H9 (cell line): ENCODE data around the gene GABRR3. TPM values are rescaled to one million over a fixed set of nuclear protein-coding genes. Genes with fewer than 3 reads are reported as not detected.

Experiments used
- DNase-seq: peaks from one replicate; pipeline ENCODE4 v3.0.0-alpha.2; 2017
- H2AFZ ChIP-seq: one replicate; pipeline ENCODE4 v1.6.1; 2013; ENCODE audit warnings: mild to moderate bottlenecking, low read length, control low read depth, moderate library complexity
- H2AK5ac ChIP-seq: 2 replicates; pipeline ENCODE4 v1.6.1; 2013; ENCODE audit warnings: low read length, control low read depth, mixed read lengths; ENCODE audit not compliant: insufficient read length
- H2BK120ac ChIP-seq: one replicate; pipeline ENCODE4 v1.6.1; 2013; ENCODE audit warnings: low read depth, mild to moderate bottlenecking, low read length, control low read depth, inconsistent platforms; ENCODE audit not compliant: poor library complexity, severe bottlenecking
- H2BK12ac ChIP-seq: 2 replicates; pipeline ENCODE4 v1.6.1; 2013; ENCODE audit warnings: low read length, control low read depth, mixed read lengths, low read depth; ENCODE audit not compliant: insufficient read length
- H2BK15ac ChIP-seq: 2 replicates; pipeline ENCODE4 v1.6.1; 2013; ENCODE audit warnings: low read depth, low read length, control low read depth
- H2BK20ac ChIP-seq: one replicate; pipeline ENCODE4 v1.6.1; 2013; ENCODE audit warnings: low read depth, mild to moderate bottlenecking, low read length, control low read depth, inconsistent platforms; ENCODE audit not compliant: poor library complexity, severe bottlenecking
- H2BK5ac ChIP-seq: 2 replicates; pipeline ENCODE4 v1.6.1; 2013; ENCODE audit warnings: low read length, control low read depth, mixed read lengths; ENCODE audit not compliant: insufficient read length
- H3K14ac ChIP-seq: 2 replicates; pipeline ENCODE4 v1.6.1; 2013; ENCODE audit warnings: low read length, control low read depth; ENCODE audit not compliant: insufficient read depth
- H3K18ac ChIP-seq: 2 replicates; pipeline ENCODE4 v1.6.1; 2013; ENCODE audit warnings: low read depth, mild to moderate bottlenecking, mixed read lengths, low read length, control low read depth; ENCODE audit not compliant: insufficient read length
- H3K23ac ChIP-seq: 2 replicates; pipeline ENCODE4 v1.6.1; 2013; ENCODE audit warnings: low read length, control low read depth, mixed read lengths, low read depth; ENCODE audit not compliant: insufficient read length
- H3K23me2 ChIP-seq: 2 replicates; pipeline ENCODE4 v1.6.1; 2013; ENCODE audit warnings: low read depth, mild to moderate bottlenecking, mixed read lengths, low read length, control low read depth; ENCODE audit not compliant: insufficient read length, poor library complexity, severe bottlenecking
- H3K27ac ChIP-seq: 2 replicates; pipeline ENCODE4 v1.5.1; 2013; ENCODE audit warnings: low read length, control low read depth, mixed read lengths, low read depth; ENCODE audit not compliant: insufficient read length
- H3K27me3 ChIP-seq: 2 replicates; pipeline ENCODE4 v1.6.1; 2013; ENCODE audit warnings: low read length, control low read depth, inconsistent platforms; ENCODE audit not compliant: insufficient read depth
- H3K4ac ChIP-seq: 2 replicates; pipeline ENCODE4 v1.6.1; 2013; ENCODE audit warnings: low read depth, mild to moderate bottlenecking, control low read depth, inconsistent platforms, low read length, moderate library complexity
- H3K4me1 ChIP-seq: 2 replicates; pipeline ENCODE4 v1.6.1; 2013; ENCODE audit warnings: low read length, control low read depth, inconsistent platforms; ENCODE audit not compliant: insufficient read depth
- H3K4me2 ChIP-seq: 2 replicates; pipeline ENCODE4 v1.6.1; 2013; ENCODE audit warnings: low read length, control low read depth, mixed read lengths; ENCODE audit not compliant: insufficient read length, insufficient read depth
- H3K56ac ChIP-seq: 2 replicates; pipeline ENCODE4 v1.6.1; 2013; ENCODE audit warnings: low read depth, mild to moderate bottlenecking, mixed read lengths, low read length, control low read depth; ENCODE audit not compliant: insufficient read length
- H3K79me1 ChIP-seq: 2 replicates; pipeline ENCODE4 v1.6.1; 2013; ENCODE audit warnings: low read depth, mild to moderate bottlenecking, moderate library complexity, low read length, control low read depth, inconsistent platforms; ENCODE audit not compliant: insufficient read depth, poor library complexity, severe bottlenecking
- H3K79me2 ChIP-seq: 2 replicates; pipeline ENCODE4 v1.6.1; 2013; ENCODE audit warnings: low read length, control low read depth, inconsistent platforms; ENCODE audit not compliant: insufficient read depth
- H3K9ac ChIP-seq: 2 replicates; pipeline ENCODE4 v1.6.1; 2013; ENCODE audit warnings: low read length, control low read depth, mixed read lengths; ENCODE audit not compliant: insufficient read length; ENCODE audit errors: extremely low read depth
- H3K9me3 ChIP-seq: one replicate; pipeline ENCODE4 v1.6.1; 2013; ENCODE audit warnings: low read depth, low read length, inconsistent platforms; ENCODE audit not compliant: control insufficient read depth
- H3T11ph ChIP-seq: one replicate; pipeline ENCODE4 v1.6.1; 2013; ENCODE audit warnings: mild to moderate bottlenecking, low read length, control low read depth, inconsistent platforms
- H4K20me1 ChIP-seq: one replicate; pipeline ENCODE4 v1.6.1; 2013; ENCODE audit not compliant: control insufficient read depth, insufficient read length, insufficient read depth
- H4K5ac ChIP-seq: 2 replicates; pipeline ENCODE4 v1.6.1; 2013; ENCODE audit warnings: low read depth, mild to moderate bottlenecking, mixed read lengths, low read length, control low read depth; ENCODE audit not compliant: insufficient read length
- H4K8ac ChIP-seq: replicated peaks from 2 replicates; pipeline ENCODE4 v1.6.1; 2013; ENCODE audit warnings: low read length, control low read depth, mixed read lengths, low read depth; ENCODE audit not compliant: insufficient read length
- H4K91ac ChIP-seq: 2 replicates; pipeline ENCODE4 v1.6.1; 2013; ENCODE audit warnings: low read depth, mild to moderate bottlenecking, moderate library complexity, mixed read lengths, low read length, control low read depth; ENCODE audit not compliant: insufficient read length
- H3K27ac Mint-ChIP-seq, 3 experiments: 2 replicates in 2 of 3; 3 replicates in 1 of 3; pipeline ENCODE4 v1.8.0; 2020 to 2021; ENCODE audit warnings: mixed read lengths in 3 of 3, mild to moderate bottlenecking in 1 of 3, moderate library complexity in 1 of 3
- H3K27me3 Mint-ChIP-seq: 2 replicates; pipeline ENCODE4 v1.8.0; 2021; ENCODE audit warnings: low read depth, mild to moderate bottlenecking, moderate library complexity, mixed read lengths
- H3K36me3 Mint-ChIP-seq, 3 experiments: 2 replicates in 2 of 3; 3 replicates in 1 of 3; pipeline ENCODE4 v1.8.0; 2020 to 2021; ENCODE audit warnings: low read depth in 3 of 3, mixed read lengths in 3 of 3; ENCODE audit not compliant: insufficient read depth in 1 of 3
- H3K4me1 Mint-ChIP-seq, 2 experiments: 2 replicates each; pipeline ENCODE4 v1.8.0; 2020; ENCODE audit warnings: mixed read lengths in 2 of 2
- H3K4me3 Mint-ChIP-seq, 2 experiments: 2 replicates in 1 of 2; 3 replicates in 1 of 2; pipeline ENCODE4 v1.8.0; 2020 to 2021; ENCODE audit warnings: mild to moderate bottlenecking in 2 of 2, mixed read lengths in 2 of 2, moderate library complexity in 1 of 2
- H3K9me3 Mint-ChIP-seq, 2 experiments: 2 replicates in 1 of 2; 3 replicates in 1 of 2; pipeline ENCODE4 v1.8.0; 2020; ENCODE audit warnings: mild to moderate bottlenecking in 2 of 2, mixed read lengths in 2 of 2, moderate library complexity in 1 of 2
- CTCF ChIP-seq: fragments of 200-600 bp; sonication (generic); conservative IDR thresholded peaks from 3 replicates; pipeline ENCODE4 v1.8.0; 2021; ENCODE audit warnings: antibody characterized with exemption, mild to moderate bottlenecking
- WGBS: extraction: QIAGEN DNeasy Blood & Tissue Kit; methylation state at CpG from one replicate; pipeline ENCODE4 v1.1.7; 2013; ENCODE audit warnings: missing lambda C conversion rate, low lambda C conversion rate, mixed read lengths; ENCODE audit not compliant: insufficient read length; ENCODE audit errors: extremely low coverage; 5-methylcytosine and 5-hydroxymethylcytosine counted together
- total RNA-seq: library from RNA; stranded (reverse); gene quantifications from 2 replicates; pipeline ENCODE4 v1.2.1, GENCODE V29; 2021

Gene GABRR3
- total RNA-seq, 1 experiment from 2014 or later, result not detected

GRCh38 chr3:98018301-98018700 is 16.8 kb downstream of the GABRR3 start:
- no peak overlapping the region for H3T11ph ChIP-seq
- Mint-ChIP-seq H3K4me1 (peaks cover 6 to 7% of the 10 kb centered on the region in 2 experiments), H3K9me3 (no peaks in the 10 kb centered on the region; a peak in 1 of 5 replicates), H3K27ac (no peak overlapping the region), H3K36me3 (no peaks in the 10 kb centered on the region), H3K4me3 (no peak overlapping the region), H3K27me3 (no peaks in the 10 kb centered on the region)
- no peak overlapping the region for H3K14ac ChIP-seq
- no peak overlapping the region for H3K27ac ChIP-seq
- H3K23me2 ChIP-seq, result no peaks in the 10 kb centered on the region
- no peak overlapping the region for H3K23ac ChIP-seq
- no peaks in the 10 kb centered on the region for H3K27me3 ChIP-seq
- TF ChIP-seq CTCF, result no peak
- no peak overlapping the region for H3K9ac ChIP-seq
- H3K18ac ChIP-seq, result no peak overlapping the region
- H4K20me1 ChIP-seq, result no peaks in the 10 kb centered on the region
- H2BK15ac ChIP-seq, result no peak overlapping the region
- no peaks in the 10 kb centered on the region for H3K9me3 ChIP-seq
- no peak overlapping the region for H2BK20ac ChIP-seq
- H3K79me2 ChIP-seq, result no peaks in the 10 kb centered on the region
- no peaks in the 10 kb centered on the region for H3K79me1 ChIP-seq
- H4K8ac ChIP-seq, result no peak overlapping the region
- H3K4me1 ChIP-seq, result no peaks in the 10 kb centered on the region
- H2BK12ac ChIP-seq, result no peak overlapping the region
- no peak overlapping the region for H3K56ac ChIP-seq
- no CpG with 5 or more reads among the region's 4 CpGs for WGBS
- H2BK5ac ChIP-seq, result no peak overlapping the region
- H2AFZ ChIP-seq, result no peak overlapping the region
- H3K4ac ChIP-seq, result no peak overlapping the region
- no peak overlapping the region for H3K4me2 ChIP-seq
- H4K91ac ChIP-seq, result no peak overlapping the region
- H4K5ac ChIP-seq, result no peak overlapping the region
- no peak overlapping the region for H2AK5ac ChIP-seq
- no peak for DNase-seq
- no peak overlapping the region for H2BK120ac ChIP-seq
